ENCODE measurements around the gene EXOSC10. TPM values are rescaled to one million over a fixed set of nuclear protein-coding genes. Genes with fewer than 3 reads are reported as not detected.

The EXOSC10 gene
- total and polyA plus RNA-seq, 9 of the 15 experiments (the other 6 are each of a cell fraction or from before 2014, with no cell fraction given): 23.4 to 150 (median 105) TPM

DNA sequence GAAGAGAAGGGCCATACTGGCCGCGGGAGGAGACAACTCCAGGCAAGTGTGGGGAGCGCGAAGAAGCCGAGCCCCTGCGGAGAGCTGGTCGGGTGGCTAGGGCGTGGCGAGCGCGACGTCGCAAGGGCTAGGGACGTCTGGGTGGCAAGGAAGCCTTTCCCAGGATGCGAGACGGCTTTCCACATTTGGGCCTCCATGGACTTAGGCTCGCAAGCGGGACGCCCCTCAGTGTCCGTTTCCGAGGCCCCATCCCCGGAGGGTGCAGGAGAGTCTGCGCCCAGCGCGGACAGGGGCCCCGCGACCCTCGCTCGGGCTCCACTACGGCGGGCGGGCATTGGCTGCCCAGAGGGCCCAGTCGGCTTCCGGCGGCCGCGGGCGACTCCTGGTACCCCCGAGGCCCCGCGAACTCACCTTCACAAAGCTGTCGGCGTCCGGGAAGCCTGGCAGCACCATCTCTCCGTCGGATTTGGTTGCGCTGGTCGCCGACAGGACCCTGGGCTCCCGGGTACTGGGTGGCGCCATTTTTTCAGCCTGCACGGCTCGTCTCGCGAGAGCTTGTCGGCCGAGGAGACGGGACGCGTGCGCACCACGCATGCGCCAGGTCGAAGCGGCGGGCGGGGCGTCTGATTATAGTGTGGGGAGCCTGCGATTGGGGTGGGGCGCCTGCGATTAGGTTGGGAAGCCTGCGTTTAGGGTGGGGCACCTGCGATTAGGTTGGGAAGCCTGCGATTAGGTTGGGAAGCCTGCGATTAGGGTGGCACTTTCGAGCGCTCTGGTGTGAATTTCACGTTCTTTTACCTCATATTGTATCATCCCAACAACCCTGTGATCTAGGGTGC lies at the start of gene EXOSC10 (continued):
- TF ChIP-seq, protein P1, sequence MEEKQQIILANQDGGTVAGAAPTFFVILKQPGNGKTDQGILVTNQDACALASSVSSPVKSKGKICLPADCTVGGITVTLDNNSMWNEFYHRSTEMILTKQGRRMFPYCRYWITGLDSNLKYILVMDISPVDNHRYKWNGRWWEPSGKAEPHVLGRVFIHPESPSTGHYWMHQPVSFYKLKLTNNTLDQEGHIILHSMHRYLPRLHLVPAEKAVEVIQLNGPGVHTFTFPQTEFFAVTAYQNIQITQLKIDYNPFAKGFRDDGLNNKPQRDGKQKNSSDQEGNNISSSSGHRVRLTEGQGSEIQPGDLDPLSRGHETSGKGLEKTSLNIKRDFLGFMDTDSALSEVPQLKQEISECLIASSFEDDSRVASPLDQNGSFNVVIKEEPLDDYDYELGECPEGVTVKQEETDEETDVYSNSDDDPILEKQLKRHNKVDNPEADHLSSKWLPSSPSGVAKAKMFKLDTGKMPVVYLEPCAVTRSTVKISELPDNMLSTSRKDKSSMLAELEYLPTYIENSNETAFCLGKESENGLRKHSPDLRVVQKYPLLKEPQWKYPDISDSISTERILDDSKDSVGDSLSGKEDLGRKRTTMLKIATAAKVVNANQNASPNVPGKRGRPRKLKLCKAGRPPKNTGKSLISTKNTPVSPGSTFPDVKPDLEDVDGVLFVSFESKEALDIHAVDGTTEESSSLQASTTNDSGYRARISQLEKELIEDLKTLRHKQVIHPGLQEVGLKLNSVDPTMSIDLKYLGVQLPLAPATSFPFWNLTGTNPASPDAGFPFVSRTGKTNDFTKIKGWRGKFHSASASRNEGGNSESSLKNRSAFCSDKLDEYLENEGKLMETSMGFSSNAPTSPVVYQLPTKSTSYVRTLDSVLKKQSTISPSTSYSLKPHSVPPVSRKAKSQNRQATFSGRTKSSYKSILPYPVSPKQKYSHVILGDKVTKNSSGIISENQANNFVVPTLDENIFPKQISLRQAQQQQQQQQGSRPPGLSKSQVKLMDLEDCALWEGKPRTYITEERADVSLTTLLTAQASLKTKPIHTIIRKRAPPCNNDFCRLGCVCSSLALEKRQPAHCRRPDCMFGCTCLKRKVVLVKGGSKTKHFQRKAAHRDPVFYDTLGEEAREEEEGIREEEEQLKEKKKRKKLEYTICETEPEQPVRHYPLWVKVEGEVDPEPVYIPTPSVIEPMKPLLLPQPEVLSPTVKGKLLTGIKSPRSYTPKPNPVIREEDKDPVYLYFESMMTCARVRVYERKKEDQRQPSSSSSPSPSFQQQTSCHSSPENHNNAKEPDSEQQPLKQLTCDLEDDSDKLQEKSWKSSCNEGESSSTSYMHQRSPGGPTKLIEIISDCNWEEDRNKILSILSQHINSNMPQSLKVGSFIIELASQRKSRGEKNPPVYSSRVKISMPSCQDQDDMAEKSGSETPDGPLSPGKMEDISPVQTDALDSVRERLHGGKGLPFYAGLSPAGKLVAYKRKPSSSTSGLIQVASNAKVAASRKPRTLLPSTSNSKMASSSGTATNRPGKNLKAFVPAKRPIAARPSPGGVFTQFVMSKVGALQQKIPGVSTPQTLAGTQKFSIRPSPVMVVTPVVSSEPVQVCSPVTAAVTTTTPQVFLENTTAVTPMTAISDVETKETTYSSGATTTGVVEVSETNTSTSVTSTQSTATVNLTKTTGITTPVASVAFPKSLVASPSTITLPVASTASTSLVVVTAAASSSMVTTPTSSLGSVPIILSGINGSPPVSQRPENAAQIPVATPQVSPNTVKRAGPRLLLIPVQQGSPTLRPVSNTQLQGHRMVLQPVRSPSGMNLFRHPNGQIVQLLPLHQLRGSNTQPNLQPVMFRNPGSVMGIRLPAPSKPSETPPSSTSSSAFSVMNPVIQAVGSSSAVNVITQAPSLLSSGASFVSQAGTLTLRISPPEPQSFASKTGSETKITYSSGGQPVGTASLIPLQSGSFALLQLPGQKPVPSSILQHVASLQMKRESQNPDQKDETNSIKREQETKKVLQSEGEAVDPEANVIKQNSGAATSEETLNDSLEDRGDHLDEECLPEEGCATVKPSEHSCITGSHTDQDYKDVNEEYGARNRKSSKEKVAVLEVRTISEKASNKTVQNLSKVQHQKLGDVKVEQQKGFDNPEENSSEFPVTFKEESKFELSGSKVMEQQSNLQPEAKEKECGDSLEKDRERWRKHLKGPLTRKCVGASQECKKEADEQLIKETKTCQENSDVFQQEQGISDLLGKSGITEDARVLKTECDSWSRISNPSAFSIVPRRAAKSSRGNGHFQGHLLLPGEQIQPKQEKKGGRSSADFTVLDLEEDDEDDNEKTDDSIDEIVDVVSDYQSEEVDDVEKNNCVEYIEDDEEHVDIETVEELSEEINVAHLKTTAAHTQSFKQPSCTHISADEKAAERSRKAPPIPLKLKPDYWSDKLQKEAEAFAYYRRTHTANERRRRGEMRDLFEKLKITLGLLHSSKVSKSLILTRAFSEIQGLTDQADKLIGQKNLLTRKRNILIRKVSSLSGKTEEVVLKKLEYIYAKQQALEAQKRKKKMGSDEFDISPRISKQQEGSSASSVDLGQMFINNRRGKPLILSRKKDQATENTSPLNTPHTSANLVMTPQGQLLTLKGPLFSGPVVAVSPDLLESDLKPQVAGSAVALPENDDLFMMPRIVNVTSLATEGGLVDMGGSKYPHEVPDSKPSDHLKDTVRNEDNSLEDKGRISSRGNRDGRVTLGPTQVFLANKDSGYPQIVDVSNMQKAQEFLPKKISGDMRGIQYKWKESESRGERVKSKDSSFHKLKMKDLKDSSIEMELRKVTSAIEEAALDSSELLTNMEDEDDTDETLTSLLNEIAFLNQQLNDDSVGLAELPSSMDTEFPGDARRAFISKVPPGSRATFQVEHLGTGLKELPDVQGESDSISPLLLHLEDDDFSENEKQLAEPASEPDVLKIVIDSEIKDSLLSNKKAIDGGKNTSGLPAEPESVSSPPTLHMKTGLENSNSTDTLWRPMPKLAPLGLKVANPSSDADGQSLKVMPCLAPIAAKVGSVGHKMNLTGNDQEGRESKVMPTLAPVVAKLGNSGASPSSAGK (IDR thresholded peaks at IDR 0.05): peak; percentile 84
- no peak for TF ChIP-seq POU5F1 (IDR thresholded peaks at IDR 0.05; ENCODE audit: borderline replicate concordance, low read depth, low read length, partially characterized antibody)
- no peak; the same call in 1 of the 2 replicates for TF ChIP-seq GABPA (tag; conservative IDR thresholded peaks at IDR 0.05; ENCODE audit: low read depth)
- TF ChIP-seq DPF2 (IDR thresholded peaks at IDR 0.05): peak; percentile 52; the same call in 1 of the 2 replicates
- peak; percentile 95 for TF ChIP-seq TAF7 (tag; IDR thresholded peaks at IDR 0.05)
- TF ChIP-seq SUPT5H (IDR thresholded peaks at IDR 0.05): peak; percentile 90
- no peak for TF ChIP-seq RAD51 (IDR thresholded peaks at IDR 0.05; ENCODE audit: borderline replicate concordance, low read depth)
- peak; percentile 63 to 73; a peak in 1 of 4 replicates for TF ChIP-seq SIN3A (IDR thresholded peaks at IDR 0.05; ENCODE audit: borderline replicate concordance in 2 of 2, control insufficient read depth in 1 of 2, low read depth in 2 of 2, low read length in 2 of 2)
- no peak for TF ChIP-seq SPI1 (IDR thresholded peaks at IDR 0.05; ENCODE audit: borderline replicate concordance, low read depth, low read length)
- TF ChIP-seq FOXA3 (CRISPR knock-in tag; conservative IDR thresholded peaks at IDR 0.05 in 1 of 2, IDR thresholded peaks at IDR 0.05 in 1 of 2): no peak; a peak in 1 of 4 replicates
- TF ChIP-seq, protein P2, sequence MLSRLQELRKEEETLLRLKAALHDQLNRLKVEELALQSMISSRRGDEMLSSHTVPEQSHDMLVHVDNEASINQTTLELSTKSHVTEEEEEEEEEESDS (CRISPR knock-in tag; IDR thresholded peaks at IDR 0.05): no peak
- no peak for TF ChIP-seq NCOA2 (IDR thresholded peaks at IDR 0.05; ENCODE audit: partially characterized antibody in 2 of 2)
- TF ChIP-seq RBM22 (IDR thresholded peaks at IDR 0.05; ENCODE audit: low read depth, low read length, poor library complexity, severe bottlenecking): no peak
- TF ChIP-seq, protein P3, sequence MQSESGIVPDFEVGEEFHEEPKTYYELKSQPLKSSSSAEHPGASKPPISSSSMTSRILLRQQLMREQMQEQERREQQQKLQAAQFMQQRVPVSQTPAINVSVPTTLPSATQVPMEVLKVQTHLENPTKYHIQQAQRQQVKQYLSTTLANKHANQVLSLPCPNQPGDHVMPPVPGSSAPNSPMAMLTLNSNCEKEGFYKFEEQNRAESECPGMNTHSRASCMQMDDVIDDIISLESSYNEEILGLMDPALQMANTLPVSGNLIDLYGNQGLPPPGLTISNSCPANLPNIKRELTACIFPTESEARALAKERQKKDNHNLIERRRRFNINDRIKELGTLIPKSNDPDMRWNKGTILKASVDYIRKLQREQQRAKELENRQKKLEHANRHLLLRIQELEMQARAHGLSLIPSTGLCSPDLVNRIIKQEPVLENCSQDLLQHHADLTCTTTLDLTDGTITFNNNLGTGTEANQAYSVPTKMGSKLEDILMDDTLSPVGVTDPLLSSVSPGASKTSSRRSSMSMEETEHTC (IDR thresholded peaks at IDR 0.05): no peak

All from K562 (cell line).